Ovary (tissue), 3 donors: ENCODE measurements around the gene AFF1.

Source experiments
- EP300 ChIP-seq: sonication (generic); formaldehyde crosslinking; IDR thresholded peaks from one replicate; pipeline ENCODE4 v1.6.1; 2017; ENCODE audit warnings: antibody characterized with exemption
- POLR2A ChIP-seq: fragments of 450-650 bp; IDR thresholded peaks from one replicate; pipeline ENCODE4 v1.6.1; 2017; ENCODE audit warnings: antibody characterized with exemption, mild to moderate bottlenecking, moderate library complexity
- TF ChIP-seq, protein P1 (sequence below), 3 donors: fragments of 450-650 bp in 2 of 3; fragments of 200-600 bp in 1 of 3; IDR thresholded peaks; one replicate each; pipeline versions ENCODE4 v1.5.1 to v1.8.0; 2016 to 2022; ENCODE audit warnings: antibody characterized with exemption in 3 of 3, mild to moderate bottlenecking in 1 of 3
- donor health status: DM: no; HTN: no; CAD: no.

DNA sequence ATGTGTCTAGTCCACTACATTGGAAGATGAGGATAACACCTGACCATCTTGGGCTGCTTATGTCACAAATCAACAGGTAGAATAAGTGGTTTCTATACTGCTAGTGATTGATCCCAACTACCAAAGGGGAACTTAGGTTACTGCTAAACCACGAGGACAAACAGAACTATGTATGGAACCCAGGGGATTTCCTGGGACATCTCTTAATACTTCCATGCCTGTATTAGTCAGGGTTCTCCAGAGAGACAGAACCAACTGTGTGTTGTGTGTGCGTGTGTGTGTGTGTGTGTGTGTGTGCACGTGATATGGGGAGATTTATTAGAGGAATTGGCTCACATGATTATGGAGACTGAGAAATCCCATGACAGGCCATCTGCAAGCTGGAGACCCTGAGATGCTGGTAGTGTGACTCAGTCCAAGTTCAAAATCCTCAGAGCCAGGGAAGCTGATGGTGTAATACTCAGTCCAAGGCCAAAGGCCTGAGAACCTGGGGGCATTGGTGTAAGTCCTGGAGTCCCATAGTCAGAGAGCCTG is 16.2 kb upstream of the AFF1 start:
- TF ChIP-seq, protein P1, sequence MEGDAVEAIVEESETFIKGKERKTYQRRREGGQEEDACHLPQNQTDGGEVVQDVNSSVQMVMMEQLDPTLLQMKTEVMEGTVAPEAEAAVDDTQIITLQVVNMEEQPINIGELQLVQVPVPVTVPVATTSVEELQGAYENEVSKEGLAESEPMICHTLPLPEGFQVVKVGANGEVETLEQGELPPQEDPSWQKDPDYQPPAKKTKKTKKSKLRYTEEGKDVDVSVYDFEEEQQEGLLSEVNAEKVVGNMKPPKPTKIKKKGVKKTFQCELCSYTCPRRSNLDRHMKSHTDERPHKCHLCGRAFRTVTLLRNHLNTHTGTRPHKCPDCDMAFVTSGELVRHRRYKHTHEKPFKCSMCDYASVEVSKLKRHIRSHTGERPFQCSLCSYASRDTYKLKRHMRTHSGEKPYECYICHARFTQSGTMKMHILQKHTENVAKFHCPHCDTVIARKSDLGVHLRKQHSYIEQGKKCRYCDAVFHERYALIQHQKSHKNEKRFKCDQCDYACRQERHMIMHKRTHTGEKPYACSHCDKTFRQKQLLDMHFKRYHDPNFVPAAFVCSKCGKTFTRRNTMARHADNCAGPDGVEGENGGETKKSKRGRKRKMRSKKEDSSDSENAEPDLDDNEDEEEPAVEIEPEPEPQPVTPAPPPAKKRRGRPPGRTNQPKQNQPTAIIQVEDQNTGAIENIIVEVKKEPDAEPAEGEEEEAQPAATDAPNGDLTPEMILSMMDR (IDR thresholded peaks at IDR 0.05), result no peak
- TF ChIP-seq POLR2A, result no peak
- no peak for TF ChIP-seq EP300
